Thymus (tissue), 11 donors: ENCODE measurements around the gene WIPF1. TPM values are rescaled to one million over a fixed set of nuclear protein-coding genes. Genes with fewer than 3 reads are reported as not detected.

Source experiments
- DNase-seq, 9 donors: peaks; one replicate each; pipeline ENCODE4 v3.0.0-alpha.2; 2013; ENCODE audit warnings: low spot score in 9 of 9, low read depth in 6 of 9, missing footprints in 1 of 9
- H3K27ac ChIP-seq, 2 donors: one replicate each; pipeline ENCODE4 v1.5.1; 2013; ENCODE audit warnings: control low read depth in 1 of 2, low read depth in 1 of 2, low read length in 1 of 2, mild to moderate bottlenecking in 1 of 2, moderate library complexity in 1 of 2
- H3K27me3 ChIP-seq, 2 donors: one replicate each; pipeline ENCODE4 v1.5.1; 2013; ENCODE audit warnings: low read length in 1 of 2; ENCODE audit not compliant: control insufficient read depth in 2 of 2, insufficient read depth in 1 of 2
- H3K36me3 ChIP-seq, 2 donors: one replicate each; pipeline ENCODE4 v1.5.1; 2013; ENCODE audit warnings: low read length in 1 of 2, mild to moderate bottlenecking in 1 of 2, moderate library complexity in 1 of 2; ENCODE audit not compliant: control insufficient read depth in 2 of 2, insufficient read depth in 2 of 2
- H3K4me1 ChIP-seq, 2 donors: one replicate each; pipeline ENCODE4 v1.5.1; 2013; ENCODE audit warnings: low read length in 2 of 2; ENCODE audit not compliant: control insufficient read depth in 2 of 2, insufficient read depth in 2 of 2
- H3K4me3 ChIP-seq, 2 donors: one replicate each; pipeline ENCODE4 v1.5.1; 2013; ENCODE audit warnings: low read length in 2 of 2, control low read depth in 1 of 2, mild to moderate bottlenecking in 1 of 2
- H3K9me3 ChIP-seq, 2 donors: one replicate each; pipeline ENCODE4 v1.5.1; 2013; ENCODE audit warnings: low read length in 1 of 2, mild to moderate bottlenecking in 1 of 2; ENCODE audit not compliant: control insufficient read depth in 2 of 2, insufficient read depth in 1 of 2
- WGBS: extraction: QIAGEN DNeasy Blood & Tissue Kit; methylation state at CpG from one replicate; pipeline ENCODE4 v1.1.7; 2013; 5-methylcytosine and 5-hydroxymethylcytosine counted together
- polyA plus RNA-seq: library from polyadenylated mRNA; stranded (reverse); fragments of 200-250 nt; gene quantifications from one replicate; pipeline ENCODE4 v1.2.3, GENCODE V29; 2013
- total RNA-seq: library from RNA; stranded (reverse); fragments of 120-200 nt; gene quantifications from one replicate; pipeline ENCODE4 v1.2.4, GENCODE V29; 2013
- donor health status: healthy.

Gene WIPF1
- total and polyA plus RNA-seq, 2 donors: 21.9 to 65.0 TPM

GRCh38 chr2:174546519-174547506 is 50.8 kb downstream of the WIPF1 start:
- H3K27ac ChIP-seq: no peak overlapping the region
- WGBS: 88% methylated on average over 21 of the region's 21 CpGs
- H3K27me3 ChIP-seq: no peaks in the 10 kb centered on the region
- no peaks in the 10 kb centered on the region for H3K36me3 ChIP-seq
- no peaks in the 10 kb centered on the region for H3K9me3 ChIP-seq
- H3K4me3 ChIP-seq: no peak overlapping the region
- DNase-seq: peak in 7 of 9 donors; percentile 13 to 67 (median 20)
- peaks cover 0 to 4% of the 10 kb centered on the region in 2 donors for H3K4me1 ChIP-seq

GRCh38 chr2:174545240-174545639 is 52.4 kb downstream of the WIPF1 start:
- Histone ChIP-seq H3K27ac (no peak overlapping the region), H3K4me1 (peaks cover 0 to 4% of the 10 kb centered on the region in 2 donors), H3K27me3 (no peaks in the 10 kb centered on the region), H3K36me3 (no peaks in the 10 kb centered on the region), H3K9me3 (no peaks in the 10 kb centered on the region), H3K4me3 (no peak overlapping the region)
- DNase-seq: no peak
- WGBS: 97% methylated on average over 3 of the region's 3 CpGs

- H3K36me3 ChIP-seq: no peaks in the 10 kb centered on the region
- peaks cover 0 to 4% of the 10 kb centered on the region in 2 donors for H3K4me1 ChIP-seq
- no peak overlapping the region for H3K27ac ChIP-seq
- 95% methylated on average over 5 of the region's 5 CpGs for WGBS
- H3K4me3 ChIP-seq: no peak overlapping the region
- H3K9me3 ChIP-seq: no peaks in the 10 kb centered on the region
- no peaks in the 10 kb centered on the region for H3K27me3 ChIP-seq
- no peak for DNase-seq
These were observed 52.8 kb downstream of the WIPF1 start for GRCh38 chr2:174544802-174545201.

GRCh38 chr2:174544156-174544555 is 53.4 kb downstream of the WIPF1 start:
- Histone ChIP-seq H3K27ac (no peak overlapping the region), H3K4me1 (peaks cover 0 to 4% of the 10 kb centered on the region in 2 donors), H3K36me3 (no peaks in the 10 kb centered on the region), H3K4me3 (no peak overlapping the region), H3K9me3 (no peaks in the 10 kb centered on the region), H3K27me3 (no peaks in the 10 kb centered on the region)
- 69% methylated on average over 3 of the region's 3 CpGs for WGBS
- no peak for DNase-seq

GRCh38 chr2:174540893-174541292 is 56.7 kb downstream of the WIPF1 start:
- Histone ChIP-seq H3K27me3 (no peaks in the 10 kb centered on the region), H3K4me3 (no peak overlapping the region), H3K36me3 (no peaks in the 10 kb centered on the region), H3K27ac (no peak overlapping the region), H3K4me1 (no peaks in the 10 kb centered on the region), H3K9me3 (no peaks in the 10 kb centered on the region)
- 97% methylated on average over 5 of the region's 5 CpGs for WGBS
- no peak for DNase-seq

- H3K27me3 ChIP-seq: no peaks in the 10 kb centered on the region
- WGBS: 92% methylated on average over 11 of the region's 11 CpGs
- H3K27ac ChIP-seq: no peak overlapping the region
- H3K4me3 ChIP-seq: no peak overlapping the region
- no peaks in the 10 kb centered on the region for H3K4me1 ChIP-seq
- DNase-seq: no peak
- H3K36me3 ChIP-seq: no peaks in the 10 kb centered on the region
- H3K9me3 ChIP-seq: no peaks in the 10 kb centered on the region
These were observed 61.6 kb downstream of the WIPF1 start for GRCh38 chr2:174535757-174536703.

GRCh38 chr2:174535083-174535482 is 62.5 kb downstream of the WIPF1 start:
- Histone ChIP-seq H3K36me3 (no peaks in the 10 kb centered on the region), H3K4me1 (no peaks in the 10 kb centered on the region), H3K9me3 (no peaks in the 10 kb centered on the region), H3K27me3 (no peaks in the 10 kb centered on the region), H3K4me3 (no peak overlapping the region), H3K27ac (no peak overlapping the region)
- 88% methylated on average over 3 of the region's 3 CpGs for WGBS
- no peak for DNase-seq

GRCh38 chr2:174529916-174530315 is 67.7 kb downstream of the WIPF1 start:
- no peak overlapping the region for H3K27ac ChIP-seq
- H3K36me3 ChIP-seq: no peaks in the 10 kb centered on the region
- no peak overlapping the region for H3K4me3 ChIP-seq
- no peak for DNase-seq
- 94% methylated on average over 4 of the region's 4 CpGs for WGBS
- H3K4me1 ChIP-seq: no peaks in the 10 kb centered on the region
- peaks cover 0 to 1% of the 10 kb centered on the region in 2 donors for H3K9me3 ChIP-seq
- no peaks in the 10 kb centered on the region for H3K27me3 ChIP-seq

GRCh38 chr2:174527959-174528358 is 69.6 kb downstream of the WIPF1 start:
- Histone ChIP-seq H3K27ac (no peak overlapping the region), H3K36me3 (no peaks in the 10 kb centered on the region), H3K4me1 (no peaks in the 10 kb centered on the region), H3K4me3 (no peak overlapping the region), H3K9me3 (peaks cover 0 to 1% of the 10 kb centered on the region in 2 donors), H3K27me3 (no peaks in the 10 kb centered on the region)
- DNase-seq: no peak
- WGBS: 97% methylated on average over 3 of the region's 3 CpGs
